Measurements from ENCODE around the gene COPA.

The COPA gene

DNA sequence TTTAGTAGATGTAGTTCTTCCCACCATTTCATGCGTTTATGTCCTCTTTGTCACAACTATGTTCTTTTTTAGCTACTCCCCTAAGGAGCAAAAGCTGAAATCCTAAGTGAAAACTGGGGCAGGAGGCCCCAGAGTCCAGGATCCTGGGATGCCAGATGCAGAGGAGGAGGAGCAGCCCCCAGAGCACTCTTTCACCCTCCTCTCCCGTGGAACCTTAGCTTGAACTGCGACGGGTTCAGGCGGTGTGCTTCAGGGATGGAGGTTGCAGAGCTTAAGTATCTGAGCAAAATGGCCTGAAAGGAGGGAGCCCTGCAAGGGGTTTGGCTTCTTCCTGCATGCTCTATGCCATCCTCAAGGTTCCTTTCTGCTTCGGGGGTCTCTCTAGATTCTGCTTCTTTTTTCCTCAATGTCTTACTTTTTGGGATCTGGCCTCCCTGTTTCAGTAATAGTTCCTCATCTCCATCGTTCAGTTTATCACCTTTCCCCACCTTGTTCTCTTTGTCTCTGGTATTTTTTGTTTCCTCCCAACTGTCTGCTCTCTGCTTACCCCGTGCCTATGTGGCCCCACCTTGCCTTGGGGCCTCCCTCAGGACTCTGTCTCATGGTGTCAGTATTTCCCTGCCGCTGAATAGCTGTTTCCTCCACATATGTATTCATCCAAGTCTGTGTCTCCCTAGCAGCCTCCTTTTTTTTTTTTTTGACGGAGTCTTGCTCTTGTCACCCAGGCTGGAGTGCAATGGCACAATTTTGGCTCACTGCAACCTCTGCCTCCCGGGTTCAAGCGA lies 21.1 kb upstream of the COPA start:
- Histone ChIP-seq H3K4me3 (ENCODE audit: low read depth in 1 of 2, low read length in 1 of 2) (no peak overlapping the region), H3K27ac (no peak overlapping the region), H3K27me3 (peaks cover 11% of the 10 kb centered on the region), H3K36me3 (peaks cover 26% of the 10 kb centered on the region), H3K9me3 (no peaks in the 10 kb centered on the region), H3K4me1 (ENCODE audit: control insufficient read depth in 1 of 2, insufficient read depth in 1 of 2, low read depth in 1 of 2, low read length in 1 of 2) (no peaks in the 10 kb centered on the region)
- TF ChIP-seq CTCF (IDR thresholded peaks at IDR 0.05), result no peak

DNA sequence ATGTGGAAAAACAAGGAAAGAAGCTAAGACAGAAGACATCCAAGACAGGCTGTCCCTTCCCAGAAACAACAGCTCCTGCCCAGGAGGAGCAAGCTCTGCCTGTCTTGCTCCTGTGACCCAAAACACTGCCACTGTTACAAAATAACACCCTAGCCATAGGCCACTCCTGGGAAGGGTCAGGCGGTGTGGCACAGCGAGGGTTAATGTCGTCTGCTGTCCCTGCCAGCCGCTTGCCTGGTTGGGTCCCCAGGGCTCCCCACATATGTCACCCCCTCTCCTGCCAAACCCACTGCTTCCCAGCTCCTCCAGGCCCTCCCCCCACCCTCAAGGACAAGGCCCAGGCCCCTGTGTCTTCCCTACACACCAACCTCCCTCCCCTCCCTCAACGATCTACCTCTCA lies 20.0 kb upstream of the COPA start:
- no peak overlapping the region for H3K27ac ChIP-seq

GRCh38 chr1:160362168-160362957 lies 19.3 kb upstream of the COPA start:
- no peaks in the 10 kb centered on the region for H3K4me1 ChIP-seq (ENCODE audit: control insufficient read depth in 1 of 2, insufficient read depth in 1 of 2, low read depth in 1 of 2, low read length in 1 of 2)
- no peaks in the 10 kb centered on the region for H3K27me3 ChIP-seq
- H3K4me3 ChIP-seq (ENCODE audit: low read depth in 1 of 2, low read length in 1 of 2), result no peak overlapping the region
- no peaks in the 10 kb centered on the region for H3K9me3 ChIP-seq
- H3K27ac ChIP-seq, result no peak overlapping the region
- peaks cover 42% of the 10 kb centered on the region for H3K36me3 ChIP-seq
- no peak for TF ChIP-seq CTCF (IDR thresholded peaks at IDR 0.05)

More for the DNA sequence above, 20.0 kb upstream of the COPA start:
- H3K27me3 ChIP-seq, result peaks cover 4% of the 10 kb centered on the region
- H3K4me3 ChIP-seq (ENCODE audit: low read depth in 1 of 2, low read length in 1 of 2), result no peak overlapping the region
- H3K4me1 ChIP-seq (ENCODE audit: control insufficient read depth in 1 of 2, insufficient read depth in 1 of 2, low read depth in 1 of 2, low read length in 1 of 2), result no peaks in the 10 kb centered on the region
- H3K9me3 ChIP-seq, result no peaks in the 10 kb centered on the region
- peaks cover 36% of the 10 kb centered on the region for H3K36me3 ChIP-seq
- TF ChIP-seq CTCF (IDR thresholded peaks at IDR 0.05), result no peak

GRCh38 chr1:160361814-160362167 lies 18.7 kb upstream of the COPA start:
- Histone ChIP-seq H3K4me1 (ENCODE audit: control insufficient read depth in 1 of 2, insufficient read depth in 1 of 2, low read depth in 1 of 2, low read length in 1 of 2) (no peaks in the 10 kb centered on the region), H3K27me3 (no peaks in the 10 kb centered on the region), H3K9me3 (no peaks in the 10 kb centered on the region), H3K36me3 (peaks cover 48% of the 10 kb centered on the region), H3K4me3 (ENCODE audit: low read depth in 1 of 2, low read length in 1 of 2) (no peak overlapping the region), H3K27ac (no peak overlapping the region)
- no peak for TF ChIP-seq CTCF (IDR thresholded peaks at IDR 0.05)

DNA sequence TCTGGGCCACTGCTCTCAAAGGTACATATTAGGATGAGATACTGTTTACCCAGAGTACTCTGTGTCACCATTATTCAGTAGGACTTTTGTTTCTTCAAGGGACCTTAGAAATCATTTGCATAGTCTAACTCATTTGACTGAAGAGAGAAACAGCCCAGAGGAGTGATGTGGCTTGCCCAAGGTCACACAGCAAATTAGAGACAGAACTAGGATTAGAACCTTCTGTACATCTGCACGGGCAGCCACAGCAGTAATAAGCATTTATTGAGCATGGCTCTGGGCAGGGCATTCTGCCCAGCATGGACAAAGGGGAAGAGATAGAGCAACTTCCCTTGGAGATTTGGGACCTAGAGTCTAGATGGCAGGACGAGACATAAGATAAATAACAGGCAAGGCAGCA lies 18.1 kb upstream of the COPA start:
- Histone ChIP-seq H3K4me3 (ENCODE audit: low read depth in 1 of 2, low read length in 1 of 2) (no peak overlapping the region), H3K4me1 (ENCODE audit: control insufficient read depth in 1 of 2, insufficient read depth in 1 of 2, low read depth in 1 of 2, low read length in 1 of 2) (no peaks in the 10 kb centered on the region), H3K27me3 (no peaks in the 10 kb centered on the region), H3K36me3 (peaks cover 54% of the 10 kb centered on the region), H3K9me3 (no peaks in the 10 kb centered on the region), H3K27ac (no peak overlapping the region)
- no peak for TF ChIP-seq CTCF (IDR thresholded peaks at IDR 0.05)

Data from neutrophil (primary cell).